Mononuclear cell (primary cell): ENCODE data around the gene BARD1. TPM values are rescaled to one million over a fixed set of nuclear protein-coding genes. Genes with fewer than 3 reads are reported as not detected.
"Not testable (repeated sequence)": the region's sequence is repeated elsewhere in the genome, so short reads cannot be mapped to it uniquely, and the experiment has no call there.

Source experiments
- H3K27me3 ChIP-seq: 2 replicates; pipeline ENCODE4 v1.6.0; 2011; ENCODE audit warnings: low read length, control low read depth; ENCODE audit not compliant: insufficient read depth
- H3K4me1 ChIP-seq: 2 replicates; pipeline ENCODE4 v1.5.1; 2011; ENCODE audit warnings: mild to moderate bottlenecking, low read length, control low read depth; ENCODE audit not compliant: insufficient read depth
- H3K4me3 ChIP-seq: 2 replicates; pipeline ENCODE4 v1.5.1; 2011; ENCODE audit warnings: mild to moderate bottlenecking, low read length, moderate library complexity
- H3K9me3 ChIP-seq: 2 replicates; pipeline ENCODE4 v1.5.1; 2011; ENCODE audit warnings: low read depth, mild to moderate bottlenecking, control low read depth, low read length
- total RNA-seq: library from RNA; depleted of rRNA; stranded (reverse); fragments of >200 nt; gene quantifications from one replicate; pipeline ENCODE4 v1.2.3, GENCODE V29; 2012

BARD1 gene
- total RNA-seq, 1 donor, result 24.1 TPM

DNA sequence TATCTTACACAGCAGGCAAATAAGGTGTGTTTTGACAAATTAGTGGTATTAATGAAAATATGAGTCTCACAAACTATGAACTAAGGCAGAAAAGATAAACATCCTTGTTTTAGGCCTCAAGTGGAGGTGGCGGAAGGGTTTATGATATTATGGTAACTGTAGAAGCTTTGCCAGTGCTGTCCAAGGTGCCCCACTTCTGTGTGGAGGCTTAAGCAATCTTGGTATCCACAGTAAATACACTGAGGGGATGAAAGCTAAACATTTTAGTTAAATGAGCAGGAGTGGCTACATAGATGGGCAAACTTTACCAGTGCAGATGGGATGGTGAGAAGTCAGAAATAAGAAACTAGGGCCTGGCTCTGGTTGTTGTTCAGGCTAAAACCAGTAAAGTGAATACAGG is 84.7 kb downstream of the BARD1 start:
- Histone ChIP-seq H3K27me3 (no peaks in the 10 kb centered on the region), H3K4me3 (no peak overlapping the region), H3K9me3 (no peaks in the 10 kb centered on the region), H3K4me1 (no peaks in the 10 kb centered on the region)

GRCh38 chr2:214717837-214718236 is 91.6 kb downstream of the BARD1 start:
- not testable (repeated sequence) for H3K27me3 ChIP-seq, H3K4me1 ChIP-seq, H3K9me3 ChIP-seq, H3K4me3 ChIP-seq

GRCh38 chr2:214716811-214717560 is 92.5 kb downstream of the BARD1 start:
- H3K4me1 ChIP-seq, result no peaks in the 10 kb centered on the region
- H3K9me3 ChIP-seq, result no peaks in the 10 kb centered on the region
- H3K27me3 ChIP-seq, result no peaks in the 10 kb centered on the region
- no peak overlapping the region for H3K4me3 ChIP-seq

- no peak overlapping the region for H3K4me3 ChIP-seq
These were observed 94.5 kb downstream of the BARD1 start for GRCh38 chr2:214715025-214715424.

GRCh38 chr2:214713080-214713830 is 96.2 kb downstream of the BARD1 start:
- H3K4me3 ChIP-seq, result no peak overlapping the region
- H3K4me1 ChIP-seq, result no peaks in the 10 kb centered on the region
- no peaks in the 10 kb centered on the region for H3K9me3 ChIP-seq
- H3K27me3 ChIP-seq, result no peaks in the 10 kb centered on the region

More at GRCh38 chr2:214715025-214715424, 94.5 kb downstream of the BARD1 start:
- Histone ChIP-seq H3K27me3 (no peaks in the 10 kb centered on the region), H3K4me1 (no peaks in the 10 kb centered on the region), H3K9me3 (no peaks in the 10 kb centered on the region)

DNA sequence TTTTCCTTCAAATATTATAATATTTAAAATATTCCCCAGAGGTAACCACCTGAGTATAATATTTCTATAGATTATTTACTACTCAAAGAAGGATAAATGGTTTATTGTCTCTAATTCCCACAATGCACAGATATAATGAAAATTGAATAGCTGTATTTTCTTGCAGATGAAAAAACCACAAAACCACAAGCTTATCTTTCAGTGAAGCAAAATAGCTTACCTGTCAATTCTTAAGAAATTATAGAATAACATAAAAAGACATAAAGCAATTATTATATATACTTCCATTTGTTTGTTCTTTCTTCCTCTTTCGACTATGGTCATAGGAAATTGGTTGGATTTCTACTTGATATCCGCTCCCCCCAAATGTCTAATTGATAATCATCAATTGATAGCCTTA is 98.8 kb downstream of the BARD1 start:
- no peaks in the 10 kb centered on the region for H3K9me3 ChIP-seq
- no peak overlapping the region for H3K4me3 ChIP-seq
- no peaks in the 10 kb centered on the region for H3K4me1 ChIP-seq
- no peaks in the 10 kb centered on the region for H3K27me3 ChIP-seq

- H3K4me1 ChIP-seq, result no peaks in the 10 kb centered on the region
- no peak overlapping the region for H3K4me3 ChIP-seq
- H3K27me3 ChIP-seq, result no peaks in the 10 kb centered on the region
- H3K9me3 ChIP-seq, result no peaks in the 10 kb centered on the region
These were observed 102.5 kb downstream of the BARD1 start for GRCh38 chr2:214706986-214707385.

- H3K4me3 ChIP-seq, result no peak overlapping the region
- no peaks in the 10 kb centered on the region for H3K27me3 ChIP-seq
- H3K9me3 ChIP-seq, result no peaks in the 10 kb centered on the region
- no peaks in the 10 kb centered on the region for H3K4me1 ChIP-seq
These were observed 110.2 kb downstream of the BARD1 start for GRCh38 chr2:214699236-214699635.

GRCh38 chr2:214696681-214697080 is 112.8 kb downstream of the BARD1 start:
- Histone ChIP-seq H3K9me3 (no peaks in the 10 kb centered on the region), H3K27me3 (no peaks in the 10 kb centered on the region), H3K4me1 (no peaks in the 10 kb centered on the region), H3K4me3 (no peak overlapping the region)

GRCh38 chr2:214695789-214696188 is 113.7 kb downstream of the BARD1 start:
- H3K27me3 ChIP-seq, result no peaks in the 10 kb centered on the region
- H3K9me3 ChIP-seq, result no peaks in the 10 kb centered on the region
- H3K4me3 ChIP-seq, result no peak overlapping the region
- no peaks in the 10 kb centered on the region for H3K4me1 ChIP-seq

DNA sequence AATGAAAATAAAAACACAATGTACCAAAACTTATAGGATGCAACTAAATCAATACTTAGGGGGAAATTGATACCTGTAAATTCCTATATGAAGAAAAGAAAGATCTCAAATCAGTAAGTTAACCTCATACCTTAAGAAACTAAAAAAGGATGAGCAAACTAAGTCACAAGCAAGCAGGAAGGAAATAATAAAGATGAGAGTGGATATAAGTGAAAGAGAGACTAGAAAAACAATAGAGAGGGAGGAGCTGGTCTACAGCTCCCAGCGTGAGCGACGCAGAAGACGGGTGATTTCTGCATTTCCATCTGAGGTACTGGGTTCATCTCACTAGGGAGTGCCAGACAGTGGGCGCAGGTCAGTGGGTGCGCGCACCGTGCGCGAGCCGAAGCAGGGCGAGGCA is 125.9 kb downstream of the BARD1 start:
- not testable (repeated sequence) for H3K4me1 ChIP-seq, H3K9me3 ChIP-seq, H3K27me3 ChIP-seq
- peak overlapping the region; percentile 16 for H3K4me3 ChIP-seq

DNA sequence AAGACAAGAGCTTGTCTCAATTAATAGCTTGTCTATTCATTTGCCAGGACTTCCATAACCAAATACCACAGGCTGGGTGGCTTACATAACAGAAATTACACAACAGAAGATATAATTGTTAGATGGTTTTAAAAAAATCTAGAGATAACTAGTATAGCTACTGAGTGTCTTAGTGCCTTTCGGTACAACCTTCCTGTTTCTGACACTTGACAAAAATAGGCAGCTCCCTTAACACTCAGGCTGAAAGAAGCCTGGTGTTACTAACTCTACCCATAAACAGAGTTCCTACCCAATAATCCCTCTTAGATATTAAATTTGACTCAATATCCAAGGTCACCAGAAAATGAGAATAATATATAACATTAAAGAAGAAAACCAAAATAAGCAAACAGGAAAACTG is 129.7 kb downstream of the BARD1 start:
- Histone ChIP-seq H3K27me3 (no peaks in the 10 kb centered on the region), H3K9me3 (no peaks in the 10 kb centered on the region), H3K4me1 (no peaks in the 10 kb centered on the region), H3K4me3 (no peak overlapping the region)

GRCh38 chr2:214676421-214677089 is 132.9 kb downstream of the BARD1 start:
- H3K27me3 ChIP-seq, result no peaks in the 10 kb centered on the region
- no peaks in the 10 kb centered on the region for H3K9me3 ChIP-seq

More at GRCh38 chr2:214676421-214677089, 132.9 kb downstream of the BARD1 start:
- Histone ChIP-seq H3K4me3 (no peak overlapping the region), H3K4me1 (no peaks in the 10 kb centered on the region)
